ENCODE measurements around the gene PIP4K2C.
A peak's percentile ranks its signal among the peaks of the same experiment; 100 is the strongest.
"Not testable (repeated sequence)": the region's sequence is repeated elsewhere in the genome, so short reads cannot be mapped to it uniquely, and the experiment has no call there.

The PIP4K2C gene

GRCh38 chr12:57609781-57610553, 19.0 kb downstream of the PIP4K2C start:
- no peak for DNase-seq (ENCODE audit: low read depth)

GRCh38 chr12:57610554-57611107, 19.6 kb downstream of the PIP4K2C start:
- DNase-seq (ENCODE audit: low read depth) = peak; percentile 32

- DNase-seq (ENCODE audit: low read depth) = peak; percentile 71
Observed at GRCh38 chr12:57611108-57611826, 20.3 kb downstream of the PIP4K2C start, which contains the start of gene ARHGEF25. ARHGEF25 (plus strand) TSS chr12:57611435; CDS start chr12:57611895, 460 bp downstream.

- DNase-seq (ENCODE audit: low read depth) = no peak
Observed at GRCh38 chr12:57611827-57612710, 21.1 kb downstream of the PIP4K2C start.

GRCh38 chr12:57612711-57613426, 21.9 kb downstream of the PIP4K2C start:
- DNase-seq (ENCODE audit: low read depth) = no peak

- no peak for DNase-seq (ENCODE audit: low read depth)
Observed at GRCh38 chr12:57613427-57614109, 22.6 kb downstream of the PIP4K2C start.

GRCh38 chr12:57614178-57614947, 23.4 kb downstream of the PIP4K2C start:
- peak; percentile 49 for DNase-seq (ENCODE audit: low read depth)

- no peak for DNase-seq (ENCODE audit: low read depth)
Observed at GRCh38 chr12:57614948-57615500, 24.0 kb downstream of the PIP4K2C start.

- DNase-seq (ENCODE audit: low read depth) = no peak
Observed at GRCh38 chr12:57615637-57616036, 24.6 kb downstream of the PIP4K2C start.

GRCh38 chr12:57616383-57617101, 25.6 kb downstream of the PIP4K2C start:
- peak; percentile 51 for DNase-seq (ENCODE audit: low read depth)

GRCh38 chr12:57617942-57618341, 26.9 kb downstream of the PIP4K2C start:
- DNase-seq (ENCODE audit: low read depth) = no peak

- DNase-seq (ENCODE audit: low read depth) = not testable (repeated sequence)
Observed at GRCh38 chr12:57618431-57618830, 27.4 kb downstream of the PIP4K2C start.

GRCh38 chr12:57618966-57619433, 28.0 kb downstream of the PIP4K2C start:
- no peak for DNase-seq (ENCODE audit: low read depth)

- no peak for DNase-seq (ENCODE audit: low read depth)
Observed at GRCh38 chr12:57619434-57620244, 28.6 kb downstream of the PIP4K2C start.

GRCh38 chr12:57620245-57620935, 29.4 kb downstream of the PIP4K2C start:
- DNase-seq (ENCODE audit: low read depth) = no peak

GRCh38 chr12:57620936-57621496, 30.0 kb downstream of the PIP4K2C start:
- DNase-seq (ENCODE audit: low read depth) = no peak

All from ELR (cell line).